NB4 (cell line): Measurements from ENCODE around the gene CEMIP.

Source experiments
- CTCF ChIP-seq: IDR thresholded peaks from one replicate; pipeline ENCODE4 v1.5.1; 2012; ENCODE audit warnings: low read depth, low read length
- MAX ChIP-seq: IDR thresholded peaks from 2 replicates; pipeline ENCODE4 v1.6.1; 2011; ENCODE audit warnings: low read depth, low read length
- MYC ChIP-seq: IDR thresholded peaks from 2 replicates; pipeline ENCODE4 v1.6.1; 2011; ENCODE audit warnings: low read depth, low read length
- POLR2A ChIP-seq: IDR thresholded peaks from 2 replicates; pipeline ENCODE4 v1.6.1; 2011; ENCODE audit warnings: mild to moderate bottlenecking; ENCODE audit not compliant: insufficient read length; ENCODE audit errors: extremely low read depth

GRCh38 chr15:80831192-80831591, 52.0 kb downstream of the CEMIP start:
- TF ChIP-seq CTCF (no peak), MYC (no peak), MAX (no peak), POLR2A (no peak)
